GM12864 (cell line): ENCODE data around the gene HNRNPU.

Experiments used
- DNase-seq: peaks from one replicate; pipeline ENCODE4 v3.0.0-alpha.2; 2011; ENCODE audit warnings: low read depth
- H3K4me3 ChIP-seq: 2 replicates; pipeline ENCODE4 v1.5.1; 2011; ENCODE audit warnings: mild to moderate bottlenecking, low read depth, low read length, control low read depth
- TF ChIP-seq, protein P1 (sequence below): IDR thresholded peaks from 2 replicates; pipeline ENCODE4 v1.5.1; 2011; ENCODE audit warnings: low read depth, mild to moderate bottlenecking, moderate library complexity, low read length, control low read depth, inconsistent platforms; ENCODE audit errors: missing control alignments

The HNRNPU gene

DNA sequence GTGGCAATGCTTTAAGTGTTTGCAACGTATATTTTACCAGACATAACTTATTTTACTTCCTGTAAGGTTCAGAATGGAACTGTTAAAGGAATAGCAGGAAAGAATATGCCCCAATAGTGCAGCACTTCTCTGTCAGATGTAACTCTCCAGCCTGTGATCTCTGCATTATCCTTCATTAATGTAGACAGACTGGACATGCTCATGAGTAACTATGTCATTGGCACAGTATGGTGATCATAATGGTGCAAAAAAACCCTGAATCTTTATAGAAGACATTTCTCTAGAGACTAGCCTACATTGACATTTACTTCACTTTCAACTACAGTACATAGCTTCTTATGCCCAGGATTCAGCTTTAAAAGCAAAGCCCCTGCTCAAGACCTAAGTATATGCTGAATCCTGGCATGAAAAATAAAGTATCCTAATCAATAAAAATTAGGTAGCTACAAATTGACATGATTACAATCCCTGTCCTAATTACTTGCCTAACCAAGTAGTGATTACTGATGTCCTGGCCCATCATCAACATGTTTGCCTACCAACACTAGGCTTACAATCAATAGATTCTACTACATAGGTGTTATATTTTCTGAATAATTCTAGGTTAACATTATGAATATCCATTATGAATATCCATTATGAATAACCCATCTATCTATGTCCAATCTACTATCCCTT lies 15.0 kb downstream of the HNRNPU start:
- no peak for DNase-seq
- H3K4me3 ChIP-seq = no peak overlapping the region
- TF ChIP-seq, protein P1, sequence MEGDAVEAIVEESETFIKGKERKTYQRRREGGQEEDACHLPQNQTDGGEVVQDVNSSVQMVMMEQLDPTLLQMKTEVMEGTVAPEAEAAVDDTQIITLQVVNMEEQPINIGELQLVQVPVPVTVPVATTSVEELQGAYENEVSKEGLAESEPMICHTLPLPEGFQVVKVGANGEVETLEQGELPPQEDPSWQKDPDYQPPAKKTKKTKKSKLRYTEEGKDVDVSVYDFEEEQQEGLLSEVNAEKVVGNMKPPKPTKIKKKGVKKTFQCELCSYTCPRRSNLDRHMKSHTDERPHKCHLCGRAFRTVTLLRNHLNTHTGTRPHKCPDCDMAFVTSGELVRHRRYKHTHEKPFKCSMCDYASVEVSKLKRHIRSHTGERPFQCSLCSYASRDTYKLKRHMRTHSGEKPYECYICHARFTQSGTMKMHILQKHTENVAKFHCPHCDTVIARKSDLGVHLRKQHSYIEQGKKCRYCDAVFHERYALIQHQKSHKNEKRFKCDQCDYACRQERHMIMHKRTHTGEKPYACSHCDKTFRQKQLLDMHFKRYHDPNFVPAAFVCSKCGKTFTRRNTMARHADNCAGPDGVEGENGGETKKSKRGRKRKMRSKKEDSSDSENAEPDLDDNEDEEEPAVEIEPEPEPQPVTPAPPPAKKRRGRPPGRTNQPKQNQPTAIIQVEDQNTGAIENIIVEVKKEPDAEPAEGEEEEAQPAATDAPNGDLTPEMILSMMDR = no peak

DNA sequence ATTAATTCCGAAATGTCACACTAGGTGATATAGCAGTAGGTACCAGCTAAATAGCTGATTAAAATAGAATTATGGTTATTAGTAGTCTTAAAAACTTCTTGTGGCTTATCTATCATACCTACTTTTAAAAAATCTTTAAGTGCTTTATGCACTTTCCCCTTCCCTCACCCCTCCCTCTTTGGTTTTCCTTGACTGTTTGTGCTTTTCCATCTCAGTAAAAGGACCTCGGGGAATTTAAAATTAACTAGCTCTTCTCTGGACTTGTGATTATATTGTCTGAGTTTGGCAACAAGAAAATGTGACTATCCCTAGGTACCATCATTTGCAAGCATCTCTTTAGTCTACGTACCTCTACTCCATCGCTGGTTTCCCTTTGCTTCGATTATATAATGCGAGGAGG lies 17.7 kb downstream of the HNRNPU start:
- no peak overlapping the region for H3K4me3 ChIP-seq
- DNase-seq = no peak
- TF ChIP-seq, protein P1 = no peak

DNA sequence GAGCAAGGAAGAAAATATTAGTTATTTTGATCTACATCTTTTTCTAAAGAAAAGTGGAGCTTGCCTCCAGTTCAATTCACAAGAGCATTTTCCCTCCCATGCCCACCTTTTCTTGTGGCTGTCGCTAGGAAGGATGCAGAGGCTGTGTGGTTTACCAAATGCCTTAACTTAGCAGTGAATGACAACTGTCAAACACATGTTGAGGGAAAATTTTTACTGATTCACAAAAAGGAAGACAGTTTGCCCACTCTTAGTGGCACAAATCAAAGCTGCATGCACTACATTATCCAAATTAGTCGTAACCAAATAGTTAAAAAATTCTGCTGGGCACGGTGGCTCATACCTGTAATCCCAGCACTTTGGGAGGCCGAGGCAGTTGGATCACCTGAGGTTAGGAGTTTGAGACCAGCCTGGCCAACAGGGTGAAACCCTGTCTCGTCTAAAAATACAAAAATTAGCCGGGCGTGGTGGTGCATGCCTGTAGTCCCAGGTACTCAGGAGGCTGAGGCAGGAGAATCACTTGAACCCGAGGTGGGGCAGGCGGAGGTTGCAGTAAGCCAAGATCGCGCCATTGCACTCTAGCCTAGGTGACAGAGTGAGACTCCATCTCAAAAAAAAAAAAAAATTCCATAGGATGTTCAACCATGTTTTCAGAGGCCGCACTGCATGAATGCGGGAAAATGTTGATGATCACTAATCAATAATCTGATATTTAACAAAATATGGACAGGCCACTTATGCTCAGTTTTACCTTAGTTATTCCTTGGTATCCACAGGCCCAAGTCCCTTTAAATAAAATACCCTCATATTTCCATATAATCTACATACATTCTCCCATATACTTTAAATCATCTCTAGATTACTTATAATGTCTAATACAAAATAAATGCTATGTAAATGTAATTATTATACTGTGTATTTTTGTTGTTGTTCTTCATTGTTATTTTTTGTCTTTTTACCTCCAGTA lies 19.9 kb downstream of the HNRNPU start:
- DNase-seq = no peak
- H3K4me3 ChIP-seq = no peak overlapping the region
- TF ChIP-seq, protein P1 = no peak

DNA sequence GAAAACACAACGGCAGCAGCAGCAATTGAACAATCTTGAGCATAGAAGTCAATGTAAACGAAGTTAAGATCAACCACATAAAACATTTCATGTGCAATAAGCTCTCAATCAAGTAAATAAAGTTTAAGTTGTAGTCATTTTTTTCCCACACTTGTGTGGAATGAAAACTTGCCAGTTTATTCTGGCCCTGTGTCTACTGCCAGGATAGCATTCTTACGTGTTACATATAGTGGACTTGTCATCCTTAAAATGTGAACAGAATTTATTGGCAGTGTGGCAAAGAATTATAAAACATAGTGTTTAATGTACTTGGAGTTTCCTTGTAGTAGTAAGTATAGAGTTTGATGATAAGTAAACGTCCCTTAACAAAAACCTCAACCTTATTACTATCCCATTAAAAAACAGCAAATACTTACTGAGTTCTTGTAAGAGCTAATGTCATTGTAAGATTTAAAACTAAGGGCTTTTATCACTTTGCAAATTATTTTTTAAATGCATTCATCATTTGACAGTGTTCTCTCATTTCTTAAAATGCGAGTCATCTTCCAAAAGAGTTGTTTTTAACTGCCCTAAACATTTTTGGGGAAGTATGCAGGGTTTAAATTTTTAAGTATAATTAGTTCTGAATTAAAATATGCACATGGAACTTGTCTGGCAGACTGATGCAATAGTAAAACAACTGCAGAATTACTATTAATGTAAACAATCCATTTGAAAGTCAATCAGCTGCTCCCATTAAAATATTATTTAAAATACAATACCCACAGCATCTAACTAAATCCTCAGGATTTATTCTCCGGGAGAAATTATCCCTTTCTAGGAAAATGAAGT lies 21.0 kb downstream of the HNRNPU start:
- no peak for DNase-seq
- no peak overlapping the region for H3K4me3 ChIP-seq
- TF ChIP-seq, protein P1 = no peak

DNA sequence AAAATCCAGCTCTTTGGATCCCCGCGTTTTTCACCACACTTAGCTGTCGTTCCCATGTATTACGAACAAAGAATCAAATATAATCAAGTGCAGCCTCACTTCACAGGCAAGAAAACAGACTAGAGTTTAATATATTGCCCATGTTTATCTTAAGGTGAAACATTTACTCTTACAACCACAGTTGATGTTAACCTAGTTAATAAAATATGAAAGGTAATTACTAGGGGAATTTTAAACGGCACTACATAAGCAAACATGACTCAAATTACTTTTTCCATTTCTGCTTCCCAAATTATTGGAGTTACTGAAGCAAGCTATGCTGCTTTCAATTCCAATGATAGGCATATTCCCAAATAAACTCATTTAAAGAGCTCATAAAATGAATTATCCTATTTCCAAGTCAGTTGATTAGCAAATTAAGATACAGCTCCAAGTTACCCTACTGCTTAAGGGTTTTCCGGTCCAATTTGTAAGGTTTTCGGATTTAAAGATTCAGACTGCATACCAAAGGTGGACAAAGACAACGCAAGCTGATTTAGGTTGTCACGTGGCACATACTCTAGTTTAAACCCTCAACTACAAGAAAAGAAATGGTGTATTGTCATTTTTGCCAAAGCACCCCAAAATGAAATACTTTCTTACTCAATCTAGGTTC lies 22.9 kb downstream of the HNRNPU start:
- TF ChIP-seq, protein P1 = no peak
- no peak overlapping the region for H3K4me3 ChIP-seq
- no peak for DNase-seq

DNA sequence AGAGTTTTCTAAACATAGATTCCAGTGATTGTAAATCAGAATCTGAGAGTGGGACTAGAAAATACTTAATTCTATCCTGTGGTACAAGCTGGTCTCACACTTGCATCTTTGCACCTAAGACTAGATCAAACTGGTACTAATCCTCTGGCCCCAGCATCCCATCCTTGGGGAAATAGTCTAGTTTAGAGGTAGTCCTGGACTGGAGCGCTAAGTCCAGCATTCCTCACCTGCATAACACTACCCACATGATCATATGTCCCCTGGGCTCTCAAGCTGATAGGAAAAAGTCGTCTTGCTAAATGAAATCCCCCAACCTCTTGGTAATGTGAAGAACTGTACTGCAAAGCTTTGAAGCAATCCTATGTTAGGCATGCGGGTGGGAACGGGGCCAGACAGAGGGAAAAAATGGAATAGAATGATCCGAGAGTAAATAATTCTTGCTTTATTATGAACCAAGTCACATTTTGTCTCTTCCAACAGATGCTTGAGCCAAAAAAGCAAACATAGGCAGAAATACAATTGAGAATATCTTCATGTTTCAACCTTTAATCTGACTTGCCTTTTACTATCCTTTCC lies 24.0 kb downstream of the HNRNPU start:
- no peak overlapping the region for H3K4me3 ChIP-seq
- TF ChIP-seq, protein P1 = no peak
- DNase-seq = no peak
